ENCODE results near the gene SIDT2.

SIDT2 gene

GRCh38 chr11:117187799-117188481, 9.4 kb downstream of the SIDT2 start:
- DNase-seq (ENCODE audit: low spot score) (no peak), FAIRE-seq (no peak)

DNA sequence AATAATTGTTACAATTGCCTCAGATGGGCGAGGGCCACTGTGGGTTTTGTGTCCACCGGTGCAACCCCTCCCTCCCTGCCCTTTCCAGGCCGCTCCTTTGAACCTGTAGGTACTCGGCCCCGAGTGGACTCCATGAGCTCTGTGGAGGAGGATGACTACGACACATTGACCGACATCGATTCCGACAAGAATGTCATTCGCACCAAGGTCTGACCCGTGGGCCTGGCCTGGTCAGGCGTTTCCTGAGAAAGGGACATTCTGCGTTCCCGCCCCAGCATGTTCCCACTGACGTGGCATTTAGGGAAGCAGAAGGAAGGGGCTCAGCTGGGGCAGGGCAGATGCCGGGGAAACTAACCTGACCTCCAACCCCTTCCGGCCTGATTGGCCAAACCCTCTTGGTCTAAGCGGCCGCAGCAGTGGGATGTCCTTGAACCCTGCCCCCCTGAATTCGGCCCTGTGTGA, 10.1 kb downstream of the SIDT2 start:
- DNase-seq (ENCODE audit: low spot score) = no peak
- no peak for FAIRE-seq

GRCh38 chr11:117189191-117189940, 10.8 kb downstream of the SIDT2 start:
- no peak for FAIRE-seq

DNA sequence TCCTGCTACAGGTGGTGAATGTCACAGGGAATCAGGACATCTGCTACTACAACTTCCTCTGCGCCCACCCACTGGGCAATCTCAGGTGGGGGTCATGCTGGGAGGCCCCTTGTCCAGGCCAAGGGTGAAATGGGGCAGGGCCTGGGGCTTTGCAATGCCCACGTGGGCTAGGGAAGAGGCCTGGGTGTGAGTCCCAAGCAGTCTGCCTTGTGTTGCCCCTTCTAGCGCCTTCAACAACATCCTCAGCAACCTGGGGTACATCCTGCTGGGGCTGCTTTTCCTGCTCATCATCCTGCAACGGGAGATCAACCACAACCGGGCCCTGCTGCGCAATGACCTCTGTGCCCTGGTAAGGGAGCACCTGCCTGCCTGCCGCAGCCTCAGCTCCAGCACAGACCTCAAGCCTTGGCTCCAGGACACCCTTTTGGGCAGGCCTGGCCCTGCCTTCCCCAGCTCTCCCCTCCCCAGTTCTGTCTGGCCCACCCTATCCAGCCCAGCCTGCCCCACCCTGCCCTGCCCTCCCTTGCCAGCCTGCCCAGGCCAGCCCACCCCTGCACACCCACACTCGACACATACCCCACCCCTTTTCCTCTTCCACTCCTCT, 11.5 kb downstream of the SIDT2 start:
- DNase-seq (ENCODE audit: low spot score) (no peak), FAIRE-seq (no peak)

More at GRCh38 chr11:117189191-117189940, 10.8 kb downstream of the SIDT2 start:
- no peak for DNase-seq (ENCODE audit: low spot score)

- FAIRE-seq = no peak
Observed at GRCh38 chr11:117191680-117192400, 13.3 kb downstream of the SIDT2 start.

GRCh38 chr11:117192401-117192875, 13.9 kb downstream of the SIDT2 start:
- DNase-seq (ENCODE audit: low spot score) (no peak), FAIRE-seq (no peak)

More at GRCh38 chr11:117191680-117192400, 13.3 kb downstream of the SIDT2 start:
- no peak for DNase-seq (ENCODE audit: low spot score)

DNA sequence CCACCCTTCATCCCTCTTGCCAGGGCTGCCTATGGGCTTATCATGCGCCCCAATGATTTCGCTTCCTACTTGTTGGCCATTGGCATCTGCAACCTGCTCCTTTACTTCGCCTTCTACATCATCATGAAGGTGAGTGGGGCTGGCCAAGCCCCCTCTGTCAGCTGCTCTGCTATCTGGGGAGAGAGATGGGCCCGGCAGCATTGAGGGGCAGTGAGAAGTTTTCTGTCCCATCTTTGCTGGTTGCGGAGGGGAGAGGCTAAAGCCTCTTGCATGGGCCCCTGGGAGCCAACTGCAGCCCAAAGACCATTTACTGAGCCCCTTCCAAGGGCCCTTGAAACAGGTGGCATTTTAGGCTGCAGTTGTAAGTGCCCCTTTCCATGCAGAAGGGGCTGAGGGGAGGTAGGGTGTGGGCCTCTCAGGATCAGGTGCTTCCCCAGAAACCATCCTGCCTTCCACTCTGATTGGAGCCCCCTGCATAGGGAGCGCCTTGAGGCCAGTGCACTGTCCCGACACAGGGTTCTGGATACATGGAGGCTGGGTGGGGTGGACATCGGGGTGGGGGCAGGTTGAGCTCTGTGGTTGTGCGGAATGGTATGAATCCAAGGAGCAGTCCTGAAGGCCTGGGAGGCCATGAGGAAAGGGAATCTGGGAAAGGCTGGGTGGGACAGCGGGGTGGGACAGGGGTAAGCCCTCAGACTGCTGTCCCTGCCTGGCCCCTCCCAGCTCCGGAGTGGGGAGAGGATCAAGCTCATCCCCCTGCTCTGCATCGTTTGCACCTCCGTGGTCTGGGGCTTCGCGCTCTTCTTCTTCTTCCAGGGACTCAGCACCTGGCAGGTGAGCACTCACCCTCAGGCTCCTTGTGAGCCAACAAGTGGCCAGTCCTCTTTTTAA, 14.8 kb downstream of the SIDT2 start:
- no peak for FAIRE-seq

GRCh38 chr11:117194267-117194666, 15.7 kb downstream of the SIDT2 start:
- FAIRE-seq = no peak
- no peak for DNase-seq (ENCODE audit: low spot score)

More for the DNA sequence above, 14.8 kb downstream of the SIDT2 start:
- DNase-seq (ENCODE audit: low spot score) = no peak

GRCh38 chr11:117195258-117195657, 16.7 kb downstream of the SIDT2 start:
- DNase-seq (ENCODE audit: low spot score) (no peak), FAIRE-seq (no peak)

- FAIRE-seq (no peak), DNase-seq (ENCODE audit: low spot score) (no peak)
Observed at GRCh38 chr11:117195761-117196160, 17.2 kb downstream of the SIDT2 start.

DNA sequence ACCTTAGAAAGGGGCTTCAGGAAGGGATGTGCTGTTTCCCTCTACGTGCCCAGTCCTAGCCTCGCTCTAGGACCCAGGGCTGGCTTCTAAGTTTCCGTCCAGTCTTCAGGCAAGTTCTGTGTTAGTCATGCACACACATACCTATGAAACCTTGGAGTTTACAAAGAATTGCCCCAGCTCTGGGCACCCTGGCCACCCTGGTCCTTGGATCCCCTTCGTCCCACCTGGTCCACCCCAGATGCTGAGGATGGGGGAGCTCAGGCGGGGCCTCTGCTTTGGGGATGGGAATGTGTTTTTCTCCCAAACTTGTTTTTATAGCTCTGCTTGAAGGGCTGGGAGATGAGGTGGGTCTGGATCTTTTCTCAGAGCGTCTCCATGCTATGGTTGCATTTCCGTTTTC, 18.5 kb downstream of the SIDT2 start:
- FAIRE-seq (no peak), DNase-seq (ENCODE audit: low spot score) (no peak)

DNA sequence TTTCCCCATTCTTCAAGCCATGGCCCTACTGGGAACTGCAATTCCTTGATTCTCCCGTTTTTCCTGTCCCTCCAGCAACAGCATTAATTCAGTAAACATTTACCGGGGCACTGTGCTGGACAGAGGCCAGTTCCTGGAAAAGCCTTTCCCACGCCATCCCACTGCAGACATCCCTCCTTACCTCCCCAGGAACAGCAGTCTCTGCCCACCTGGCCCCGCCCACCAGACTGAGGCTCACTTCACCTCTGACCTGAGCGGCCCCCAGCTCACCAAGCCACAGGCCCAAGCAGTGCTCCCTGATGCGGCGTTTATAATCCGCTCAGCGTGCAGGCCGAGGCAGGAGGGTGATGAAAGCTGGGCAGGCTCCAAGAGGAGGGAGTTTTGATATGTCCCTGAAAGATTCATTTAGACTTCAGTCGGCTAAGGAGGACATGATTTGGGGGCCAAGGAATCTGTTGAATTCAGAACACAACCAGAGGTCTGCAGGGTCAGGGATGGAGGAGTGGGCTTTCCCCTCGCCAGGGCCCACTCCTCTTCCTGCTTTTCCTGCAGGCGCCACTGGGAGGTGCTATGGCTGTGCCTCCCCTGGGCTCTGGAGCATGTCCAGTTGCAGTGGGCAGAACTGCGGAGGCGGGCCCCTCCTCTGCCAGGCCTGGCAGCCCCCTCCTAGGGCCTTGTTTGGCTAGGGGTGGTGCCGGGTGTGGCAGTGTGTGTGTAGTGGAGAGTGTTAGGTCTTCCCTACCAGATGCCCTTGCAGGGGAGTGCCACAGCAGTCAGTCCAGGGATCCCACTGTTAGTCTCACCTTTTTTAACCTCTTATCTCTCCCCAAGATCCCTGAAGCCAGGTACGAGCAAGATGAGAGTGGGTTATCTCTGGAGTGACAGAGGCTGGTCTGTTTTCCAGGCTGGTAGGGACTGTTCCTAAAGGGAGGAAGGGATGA, 19.2 kb downstream of the SIDT2 start:
- FAIRE-seq = no peak
- DNase-seq (ENCODE audit: low spot score) = no peak

DNA sequence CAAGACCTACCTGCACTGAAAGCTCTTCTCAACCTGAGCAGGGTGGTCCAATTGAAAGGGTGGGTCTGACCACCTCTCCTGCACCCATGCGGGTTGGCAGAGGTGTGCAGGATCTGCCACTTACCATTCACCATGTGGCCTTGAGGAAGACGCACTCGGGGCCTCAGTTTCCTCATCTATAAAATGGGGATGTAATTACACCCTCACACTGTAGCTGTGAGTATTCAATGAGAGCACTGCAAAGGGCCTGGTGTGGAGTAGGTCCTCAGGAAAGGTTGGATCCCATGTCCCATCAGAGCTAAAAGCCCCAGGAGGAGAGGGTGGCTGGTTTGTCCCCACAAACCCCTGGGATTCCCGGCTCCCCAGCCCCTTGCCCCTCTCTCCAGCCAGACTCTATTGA, 20.1 kb downstream of the SIDT2 start:
- DNase-seq (ENCODE audit: low spot score) = no peak
- no peak for FAIRE-seq

GRCh38 chr11:117199053-117199915, 20.7 kb downstream of the SIDT2 start, which contains the start of gene TAGLN:
Gene TAGLN (plus strand): TSS chr11:117199370. CDS start chr11:117203014, 3,644 bp downstream.
- FAIRE-seq (no peak), DNase-seq (ENCODE audit: low spot score) (no peak)

GRCh38 chr11:117199916-117200812, 21.6 kb downstream of the SIDT2 start:
- FAIRE-seq = no peak
- no peak for DNase-seq (ENCODE audit: low spot score)

DNA sequence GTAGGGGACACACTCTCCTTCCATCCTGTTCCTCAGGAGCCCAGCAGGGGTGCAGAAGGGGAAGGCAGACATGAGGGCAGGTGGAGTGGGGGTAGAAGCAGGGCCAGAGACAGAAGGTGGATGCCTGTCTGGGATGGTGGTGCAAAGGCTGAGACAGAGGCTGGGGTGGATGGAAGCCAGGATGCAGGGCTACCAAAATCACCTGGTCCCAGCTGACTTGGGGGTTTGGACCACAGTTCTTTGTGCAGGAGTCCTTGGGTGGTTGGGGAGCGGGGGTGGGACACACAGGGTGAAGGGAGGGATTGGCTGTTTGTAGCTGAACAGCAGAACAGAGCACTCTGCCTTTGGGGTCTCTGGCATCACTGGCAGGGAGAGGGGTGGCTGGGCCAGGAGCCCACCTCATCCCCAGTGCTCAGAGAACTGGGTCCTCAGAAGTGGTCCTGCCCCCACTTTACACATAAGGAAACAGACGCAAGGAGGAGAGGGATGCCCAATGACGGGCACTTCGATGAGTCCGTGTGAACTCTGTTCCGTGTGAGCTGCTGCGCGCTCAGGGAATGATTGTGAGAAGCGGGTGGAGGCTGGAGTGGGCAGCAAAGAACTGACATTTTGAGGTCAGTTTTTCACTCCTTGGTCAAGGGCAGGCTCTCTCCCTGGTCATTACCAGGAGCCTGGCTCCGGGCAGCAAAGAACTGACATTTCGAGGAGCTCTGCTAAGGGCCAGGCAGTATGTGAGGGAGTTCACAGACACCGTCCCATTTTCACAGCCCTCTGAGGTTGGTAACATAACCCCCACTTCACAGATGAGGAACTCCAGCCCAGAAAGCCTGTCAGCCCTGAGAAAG, 22.5 kb downstream of the SIDT2 start:
- FAIRE-seq = no peak
- DNase-seq (ENCODE audit: low spot score) = no peak
